Measurements from ENCODE around the gene KCNQ1.

GRCh38 chr11:2898366-2899079 lies 453.7 kb downstream of the KCNQ1 start:
- TF ChIP-seq CTCF (IDR thresholded peaks at IDR 0.05) (no peak), POLR2A (IDR thresholded peaks at IDR 0.05) (no peak)

All from adrenal gland (tissue), 5 donors.